SK-N-SH (cell line): ENCODE measurements around the gene HSPG2. TPM values are rescaled to one million over a fixed set of nuclear protein-coding genes. Genes with fewer than 3 reads are reported as not detected.

ENCODE experiments used
- CTCF ChIA-PET: fragments of 300-600, 350-600 bp; formaldehyde crosslinking; extraction: SDS; loops from one replicate; lab custom pipeline; 2021; lab: Yijun Ruan, JAX
- POLR2A ChIA-PET: fragments of 350-600 bp; sonication (Branson Sonifier 250); formaldehyde crosslinking; extraction: SDS; loops from one replicate; lab custom pipeline; 2020; ENCODE audit warnings: antibody characterized with exemption, inconsistent platforms; lab: Yijun Ruan, JAX
- DNase-seq: peaks from one replicate; pipeline ENCODE4 v3.0.0; 2012
- H2AFZ ChIP-seq: fragments of 200-600 bp; sonication (generic); 2 replicates; pipeline ENCODE4 v1.8.1; 2016; ENCODE audit warnings: antibody characterized with exemption, mild to moderate bottlenecking, low read depth
- H3F3A ChIP-seq: fragments of 200-600 bp; sonication (generic); replicated peaks from 2 replicates; pipeline ENCODE3; 2016; ENCODE audit warnings: antibody characterized with exemption, mild to moderate bottlenecking; ENCODE audit not compliant: insufficient read depth
- H3K27ac ChIP-seq, 2 experiments: fragments of 200-500 bp in 1 of 2; fragments of 200-600 bp in 1 of 2; sonication (Bioruptor generic) in 1 of 2; sonication (generic), shearing (Covaris generic) in 1 of 2; 2 replicates each; pipeline versions ENCODE4 v1.5.1 to v1.6.1; 2014 to 2016; ENCODE audit warnings: low read depth in 2 of 2, inconsistent platforms in 1 of 2, low read length in 1 of 2, mild to moderate bottlenecking in 1 of 2, mixed read lengths in 1 of 2
- H3K27me3 ChIP-seq: fragments of 200-600 bp; sonication (generic), shearing (Covaris generic); 2 replicates; pipeline ENCODE4 v1.6.1; 2016; ENCODE audit warnings: mixed run types; ENCODE audit not compliant: insufficient read depth
- H3K36me3 ChIP-seq, 2 experiments: fragments of 200-500 bp in 1 of 2; fragments of 200-600 bp in 1 of 2; sonication (Bioruptor generic) in 1 of 2; sonication (generic) in 1 of 2; replicated peaks in 1 of 2; 2 replicates each; pipeline versions ENCODE3 to v1.5.1; 2014 to 2016; ENCODE audit warnings: low read length in 1 of 2, mild to moderate bottlenecking in 1 of 2; ENCODE audit not compliant: insufficient read depth in 2 of 2, control insufficient read depth in 1 of 2
- H3K4me1 ChIP-seq, 2 experiments: fragments of 200-500 bp in 1 of 2; fragments of 200-600 bp in 1 of 2; sonication (Bioruptor generic) in 1 of 2; sonication (generic), shearing (Covaris generic) in 1 of 2; 2 replicates each; pipeline versions ENCODE4 v1.5.1 to v1.6.1; 2014 to 2016; ENCODE audit warnings: low read depth in 1 of 2, low read length in 1 of 2, mixed run types in 1 of 2; ENCODE audit not compliant: insufficient read depth in 2 of 2, control insufficient read depth in 1 of 2
- H3K4me2 ChIP-seq: fragments of 200-600 bp; sonication (generic), shearing (Covaris generic); 2 replicates; pipeline ENCODE4 v1.6.1; 2017; ENCODE audit warnings: mixed run types
- H3K4me3 ChIP-seq, 2 experiments: fragments of 200-500 bp in 1 of 2; fragments of 200-600 bp in 1 of 2; sonication (Bioruptor generic) in 1 of 2; sonication (generic), shearing (Covaris generic) in 1 of 2; 2 replicates each; pipeline versions ENCODE4 v1.5.1 to v1.8.1; 2014 to 2016; ENCODE audit warnings: low read depth in 2 of 2, inconsistent platforms in 1 of 2, low read length in 1 of 2, mild to moderate bottlenecking in 1 of 2, mixed read lengths in 1 of 2, moderate library complexity in 1 of 2
- H3K79me2 ChIP-seq: fragments of 200-600 bp; sonication (generic); 2 replicates; pipeline ENCODE4 v1.8.1; 2017; ENCODE audit warnings: mild to moderate bottlenecking; ENCODE audit not compliant: insufficient read depth
- H3K9ac ChIP-seq: fragments of 200-600 bp; sonication (generic); 2 replicates; pipeline ENCODE4 v1.6.1; 2017; ENCODE audit warnings: mixed run types
- H3K9me2 ChIP-seq: fragments of 200-600 bp; sonication (generic); 2 replicates; pipeline ENCODE4 v1.6.1; 2017; ENCODE audit warnings: mixed run types
- H3K9me3 ChIP-seq: fragments of 200-600 bp; sonication (generic); 2 replicates; pipeline ENCODE4 v1.6.1; 2017; ENCODE audit warnings: mixed run types, mild to moderate bottlenecking, moderate library complexity
- H4K20me1 ChIP-seq: fragments of 200-600 bp; sonication (generic); 2 replicates; pipeline ENCODE4 v1.6.1; 2017; ENCODE audit warnings: mild to moderate bottlenecking, mixed run types; ENCODE audit not compliant: insufficient read depth
- CHD2 ChIP-seq: fragments of 150-350 bp; IDR thresholded peaks from 2 replicates; pipeline ENCODE4 v1.6.1; 2018; ENCODE audit warnings: low read length; ENCODE audit not compliant: partially characterized antibody
- FOXM1 ChIP-seq: IDR thresholded peaks from 2 replicates; pipeline ENCODE4 v1.4.0; 2012; ENCODE audit warnings: low read depth, mild to moderate bottlenecking
- GATA2 ChIP-seq: sonication (generic); formaldehyde crosslinking; IDR thresholded peaks from 2 replicates; pipeline ENCODE4 v1.5.0; 2020; ENCODE audit warnings: mild to moderate bottlenecking, missing genetic modification reagents
- JUND ChIP-seq: IDR thresholded peaks from 2 replicates; pipeline ENCODE4 v1.4.0; 2012
- MEF2A ChIP-seq: IDR thresholded peaks from 2 replicates; pipeline ENCODE4 v1.4.0; 2012; ENCODE audit warnings: low read depth, borderline replicate concordance
- MXI1 ChIP-seq: IDR thresholded peaks from 2 replicates; pipeline ENCODE4 v1.6.1; 2012; ENCODE audit warnings: mild to moderate bottlenecking, low read depth, low read length, improper control_type of control experiment
- NFIC ChIP-seq: IDR thresholded peaks from 2 replicates; pipeline ENCODE4 v1.4.0; 2012; ENCODE audit warnings: borderline replicate concordance
- NRF1 ChIP-seq: IDR thresholded peaks from 2 replicates; pipeline ENCODE4 v1.6.1; 2012; ENCODE audit warnings: low read depth, mild to moderate bottlenecking, low read length
- POLR2AphosphoS5 ChIP-seq: IDR thresholded peaks from 2 replicates; pipeline ENCODE4 v1.6.1; 2012; ENCODE audit warnings: low read depth, low read length
- RCOR1 ChIP-seq: fragments of 150-350 bp; IDR thresholded peaks from 2 replicates; pipeline ENCODE4 v1.6.1; 2017; ENCODE audit warnings: antibody characterized with exemption, low read length
- SIN3A ChIP-seq: IDR thresholded peaks from 2 replicates; pipeline ENCODE4 v1.6.1; 2012; ENCODE audit warnings: low read depth, mild to moderate bottlenecking, low read length, moderate library complexity, borderline replicate concordance
- SMC3 ChIP-seq: IDR thresholded peaks from 2 replicates; pipeline ENCODE4 v1.6.1; 2012; ENCODE audit warnings: low read depth, low read length, improper control_type of control experiment
- TAF1 ChIP-seq: IDR thresholded peaks from 2 replicates; pipeline ENCODE4 v1.6.1; 2012; ENCODE audit warnings: low read depth, mild to moderate bottlenecking, low read length, moderate library complexity, borderline replicate concordance
- TCF12 ChIP-seq: IDR thresholded peaks from 2 replicates; pipeline ENCODE4 v1.4.0; 2012
- YY1 ChIP-seq: IDR thresholded peaks from 2 replicates; pipeline ENCODE4 v1.4.0; 2012; ENCODE audit warnings: low read depth, mild to moderate bottlenecking
- WGBS: methylation state at CpG from one replicate; pipeline ENCODE4 v1.1.6; 2017; ENCODE audit warnings: low lambda C conversion rate; 5-methylcytosine and 5-hydroxymethylcytosine counted together
- polyA plus RNA-seq, 3 experiments: library from polyadenylated mRNA; depleted of rRNA; stranded (reverse); fragments of >200 nt; gene quantifications; 2 replicates each; pipeline ENCODE4 v1.2.3, GENCODE V29; 2012
- TF ChIP-seq, protein P1 (sequence below): fragments of 150-350 bp; IDR thresholded peaks from 2 replicates; pipeline ENCODE4 v1.6.1; 2016; ENCODE audit warnings: mild to moderate bottlenecking, low read depth, low read length
- TF ChIP-seq, protein P2 (sequence below): IDR thresholded peaks from 2 replicates; pipeline ENCODE4 v1.4.0; 2012; ENCODE audit warnings: low read depth, borderline replicate concordance

The HSPG2 gene
- polyA plus RNA-seq, 1 of the 3 experiments (the other 2 are of a cell fraction): 28.9 TPM

- ChIA-PET CTCF (interaction anchor here (1.0 kb wide), 1 partner anchor 17 kb away, joined by 4 read pairs; no protein-coding TSS in a partner anchor), POLR2A (no interaction called here)
- peaks cover 0 to 1% of the 10 kb centered on the region in 2 experiments for H3K36me3 ChIP-seq
- no peaks in the 10 kb centered on the region for H3K9me2 ChIP-seq
- H3K4me3 ChIP-seq: no peak overlapping the region
- H4K20me1 ChIP-seq: peaks cover 15% of the 10 kb centered on the region; the same call in 1 of the 2 replicates
- H3K27ac ChIP-seq: no peak overlapping the region
- DNase-seq: no peak
- no peak overlapping the region for H3K4me2 ChIP-seq
- peaks cover 0 to 7% of the 10 kb centered on the region in 2 experiments; a peak in 1 of 4 replicates for H3K4me1 ChIP-seq
- no peak overlapping the region for H2AFZ ChIP-seq
- 97% methylated on average over 12 of the region's 13 CpGs for WGBS
- H3F3A ChIP-seq: no peaks in the 10 kb centered on the region
- no peak overlapping the region for H3K9ac ChIP-seq
- no peak for TF ChIP-seq NRF1
- peaks cover 27% of the 10 kb centered on the region; the same call in 1 of the 2 replicates for H3K79me2 ChIP-seq
- no peaks in the 10 kb centered on the region for H3K27me3 ChIP-seq
- no peaks in the 10 kb centered on the region for H3K9me3 ChIP-seq
Observed at GRCh38 chr1:21900766-21901472, 36.2 kb downstream of the HSPG2 start.

- Histone ChIP-seq H3K4me2 (no peak overlapping the region), H3F3A (no peaks in the 10 kb centered on the region), H3K27me3 (no peaks in the 10 kb centered on the region), H3K4me3 (no peak overlapping the region), H3K4me1 (peaks cover 0 to 7% of the 10 kb centered on the region in 2 experiments; a peak in 1 of 4 replicates), H3K36me3 (peaks cover 0 to 9% of the 10 kb centered on the region in 2 experiments), H3K79me2 (peaks cover 23% of the 10 kb centered on the region; the same call in 1 of the 2 replicates), H3K27ac (no peak overlapping the region), H3K9me3 (no peaks in the 10 kb centered on the region), H3K9ac (no peak overlapping the region), H3K9me2 (no peaks in the 10 kb centered on the region), H4K20me1 (peaks cover 15% of the 10 kb centered on the region; the same call in 1 of the 2 replicates), H2AFZ (no peak overlapping the region)
- TF ChIP-seq, protein P1, sequence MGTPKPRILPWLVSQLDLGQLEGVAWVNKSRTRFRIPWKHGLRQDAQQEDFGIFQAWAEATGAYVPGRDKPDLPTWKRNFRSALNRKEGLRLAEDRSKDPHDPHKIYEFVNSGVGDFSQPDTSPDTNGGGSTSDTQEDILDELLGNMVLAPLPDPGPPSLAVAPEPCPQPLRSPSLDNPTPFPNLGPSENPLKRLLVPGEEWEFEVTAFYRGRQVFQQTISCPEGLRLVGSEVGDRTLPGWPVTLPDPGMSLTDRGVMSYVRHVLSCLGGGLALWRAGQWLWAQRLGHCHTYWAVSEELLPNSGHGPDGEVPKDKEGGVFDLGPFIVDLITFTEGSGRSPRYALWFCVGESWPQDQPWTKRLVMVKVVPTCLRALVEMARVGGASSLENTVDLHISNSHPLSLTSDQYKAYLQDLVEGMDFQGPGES: no peak
- no peak for TF ChIP-seq TCF12
- no peak for TF ChIP-seq SMC3
- TF ChIP-seq, protein P2, sequence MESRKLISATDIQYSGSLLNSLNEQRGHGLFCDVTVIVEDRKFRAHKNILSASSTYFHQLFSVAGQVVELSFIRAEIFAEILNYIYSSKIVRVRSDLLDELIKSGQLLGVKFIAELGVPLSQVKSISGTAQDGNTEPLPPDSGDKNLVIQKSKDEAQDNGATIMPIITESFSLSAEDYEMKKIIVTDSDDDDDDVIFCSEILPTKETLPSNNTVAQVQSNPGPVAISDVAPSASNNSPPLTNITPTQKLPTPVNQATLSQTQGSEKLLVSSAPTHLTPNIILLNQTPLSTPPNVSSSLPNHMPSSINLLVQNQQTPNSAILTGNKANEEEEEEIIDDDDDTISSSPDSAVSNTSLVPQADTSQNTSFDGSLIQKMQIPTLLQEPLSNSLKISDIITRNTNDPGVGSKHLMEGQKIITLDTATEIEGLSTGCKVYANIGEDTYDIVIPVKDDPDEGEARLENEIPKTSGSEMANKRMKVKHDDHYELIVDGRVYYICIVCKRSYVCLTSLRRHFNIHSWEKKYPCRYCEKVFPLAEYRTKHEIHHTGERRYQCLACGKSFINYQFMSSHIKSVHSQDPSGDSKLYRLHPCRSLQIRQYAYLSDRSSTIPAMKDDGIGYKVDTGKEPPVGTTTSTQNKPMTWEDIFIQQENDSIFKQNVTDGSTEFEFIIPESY: no peak
- no peak for TF ChIP-seq MEF2A
- TF ChIP-seq SIN3A: no peak
- TF ChIP-seq RCOR1: no peak
- TF ChIP-seq JUND: no peak
- no peak for TF ChIP-seq CHD2
- no peak for TF ChIP-seq GATA2 (CRISPR knock-in tag)
- TF ChIP-seq YY1: no peak
- no peak for TF ChIP-seq TAF1
- no peak for TF ChIP-seq POLR2AphosphoS5
- no peak for TF ChIP-seq NFIC
- no peak for TF ChIP-seq MXI1
- no peak for TF ChIP-seq FOXM1
- 14% methylated on average over 1 of the region's 8 CpGs for WGBS
- no peak for DNase-seq
- CTCF ChIA-PET: interaction anchor here (1.2 kb wide), 1 partner anchor 15 kb away, joined by 3 read pairs; no protein-coding TSS in a partner anchor
- POLR2A ChIA-PET: no interaction called here
Observed at GRCh38 chr1:21899987-21900386, 37.1 kb downstream of the HSPG2 start.
